ENCODE measurements around the gene C1orf53.
"Not testable (repeated sequence)": the region's sequence is repeated elsewhere in the genome, so short reads cannot be mapped to it uniquely, and the experiment has no call there.

DNA sequence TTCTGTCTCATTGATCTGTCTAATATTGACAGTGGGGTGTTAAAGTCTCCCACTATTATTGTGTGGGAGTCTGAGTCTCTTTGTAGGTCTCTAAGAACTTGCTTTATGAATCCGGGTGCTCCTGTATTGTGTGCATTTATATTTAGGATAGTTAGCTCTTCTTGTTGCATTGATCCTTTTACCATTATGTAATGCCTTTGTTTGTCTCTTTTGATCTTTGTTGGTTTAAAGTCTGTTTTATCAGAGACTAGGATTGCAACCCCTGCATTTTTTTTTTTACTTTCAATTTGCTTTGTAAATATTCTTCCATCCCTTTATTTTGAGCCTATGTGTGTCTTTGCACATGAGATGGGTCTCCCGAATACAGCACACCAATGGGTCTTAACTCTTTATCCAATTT, 20.2 kb upstream of the C1orf53 start:
- TF ChIP-seq, protein P1, sequence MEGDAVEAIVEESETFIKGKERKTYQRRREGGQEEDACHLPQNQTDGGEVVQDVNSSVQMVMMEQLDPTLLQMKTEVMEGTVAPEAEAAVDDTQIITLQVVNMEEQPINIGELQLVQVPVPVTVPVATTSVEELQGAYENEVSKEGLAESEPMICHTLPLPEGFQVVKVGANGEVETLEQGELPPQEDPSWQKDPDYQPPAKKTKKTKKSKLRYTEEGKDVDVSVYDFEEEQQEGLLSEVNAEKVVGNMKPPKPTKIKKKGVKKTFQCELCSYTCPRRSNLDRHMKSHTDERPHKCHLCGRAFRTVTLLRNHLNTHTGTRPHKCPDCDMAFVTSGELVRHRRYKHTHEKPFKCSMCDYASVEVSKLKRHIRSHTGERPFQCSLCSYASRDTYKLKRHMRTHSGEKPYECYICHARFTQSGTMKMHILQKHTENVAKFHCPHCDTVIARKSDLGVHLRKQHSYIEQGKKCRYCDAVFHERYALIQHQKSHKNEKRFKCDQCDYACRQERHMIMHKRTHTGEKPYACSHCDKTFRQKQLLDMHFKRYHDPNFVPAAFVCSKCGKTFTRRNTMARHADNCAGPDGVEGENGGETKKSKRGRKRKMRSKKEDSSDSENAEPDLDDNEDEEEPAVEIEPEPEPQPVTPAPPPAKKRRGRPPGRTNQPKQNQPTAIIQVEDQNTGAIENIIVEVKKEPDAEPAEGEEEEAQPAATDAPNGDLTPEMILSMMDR (IDR thresholded peaks at IDR 0.05), result not testable (repeated sequence)
- TF ChIP-seq POLR2A (IDR thresholded peaks at IDR 0.05), result not testable (repeated sequence)
